Uterus (tissue), 2 donors: Measurements from ENCODE around the gene PRKG1.

Source experiments
- CTCF ChIP-seq, 4 experiments: fragments of 200-600 bp in 2 of 4; fragments of 450-650 bp in 2 of 4; sonication (generic) in 2 of 4; IDR thresholded peaks; one replicate each; pipeline ENCODE4 v1.5.1; 2016 to 2019; ENCODE audit warnings: antibody characterized with exemption in 4 of 4, mild to moderate bottlenecking in 2 of 4, moderate library complexity in 1 of 4
- POLR2A ChIP-seq, 2 donors: fragments of 450-650 bp; IDR thresholded peaks; one replicate each; pipeline ENCODE4 v1.6.1; 2016; ENCODE audit warnings: antibody characterized with exemption in 2 of 2, mild to moderate bottlenecking in 1 of 2, moderate library complexity in 1 of 2

GRCh38 chr10:52252307-52252706 is 1178.0 kb downstream of the PRKG1 start:
- no peak for TF ChIP-seq CTCF (IDR thresholded peaks at IDR 0.05)
- no peak for TF ChIP-seq POLR2A (IDR thresholded peaks at IDR 0.05)
